Activated CD4-positive, alpha-beta memory T cell treated with anti-CD3 and anti-CD28 coated beads, Interleukin-2, amount 10 ng/mL, durations not matched to agents 7 days and 5 days (primary cell): Measurements from ENCODE around the gene NAV2. TPM values are rescaled to one million over a fixed set of nuclear protein-coding genes. Genes with fewer than 3 reads are reported as not detected.

Source experiments
- CTCF ChIA-PET: fragments of 350-600 bp; sonication (Branson Sonifier 250); formaldehyde crosslinking; loops from one replicate; lab custom pipeline; 2021; ENCODE audit warnings: antibody characterized with exemption, inconsistent platforms; lab: Charles Lee
- POLR2A ChIA-PET: fragments of 350-600 bp; sonication (Branson Sonifier 250); formaldehyde crosslinking; loops from one replicate; lab custom pipeline; 2021; ENCODE audit warnings: antibody characterized with exemption; lab: Charles Lee
- DNase-seq: peaks from one replicate; pipeline ENCODE4 v3.0.0-alpha.2; 2020
- H3K27ac Mint-ChIP-seq: one replicate; pipeline ENCODE4 v1.8.0; 2021; ENCODE audit warnings: mild to moderate bottlenecking, mixed read lengths
- H3K27me3 Mint-ChIP-seq: one replicate; pipeline ENCODE4 v1.8.0; 2021; ENCODE audit warnings: mixed read lengths
- H3K36me3 Mint-ChIP-seq: one replicate; pipeline ENCODE4 v1.8.0; 2021; ENCODE audit warnings: low read depth, mixed read lengths
- H3K4me1 Mint-ChIP-seq: one replicate; pipeline ENCODE4 v1.8.0; 2021; ENCODE audit warnings: mixed read lengths
- H3K4me3 Mint-ChIP-seq: one replicate; pipeline ENCODE4 v1.8.0; 2021; ENCODE audit warnings: mild to moderate bottlenecking, mixed read lengths
- H3K9me3 Mint-ChIP-seq: one replicate; pipeline ENCODE4 v1.8.0; 2021; ENCODE audit warnings: mixed read lengths
- total RNA-seq, 2 experiments: library from RNA; stranded (reverse); gene quantifications; one replicate each; pipeline ENCODE4 v1.2.3, GENCODE V29; 2021

The NAV2 gene
- total RNA-seq, 2 experiments from 2014 or later = 0.53 to 0.70 TPM

DNA sequence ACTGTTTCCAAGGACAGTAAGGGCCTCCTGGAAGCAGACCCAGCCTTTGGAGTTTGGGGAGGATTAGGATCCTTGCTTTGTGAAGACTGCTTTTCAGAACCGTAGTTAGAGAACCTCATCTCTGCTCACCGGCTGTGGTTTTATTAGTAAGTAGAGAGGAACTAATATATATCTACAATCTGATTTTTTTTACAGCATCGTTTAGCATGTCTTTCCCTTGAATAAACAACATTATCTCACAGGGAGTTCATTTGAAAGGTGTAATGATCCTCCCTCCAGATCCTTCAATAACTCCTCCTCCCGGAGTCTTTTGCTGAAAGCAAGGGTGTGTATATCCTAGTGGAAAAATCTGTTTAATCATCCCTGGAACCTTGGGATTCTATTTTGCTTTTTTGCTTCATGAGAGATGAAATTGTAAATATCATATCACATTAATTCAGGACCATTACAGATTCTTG, 314.9 kb downstream of the NAV2 start:
- no peaks in the 10 kb centered on the region for H3K9me3 Mint-ChIP-seq
- H3K4me1 Mint-ChIP-seq = no peaks in the 10 kb centered on the region
- H3K27me3 Mint-ChIP-seq = peaks cover 20% of the 10 kb centered on the region
- ChIA-PET CTCF (interaction anchor here (1.1 kb wide), 1 partner anchor 30 kb away, joined by 3 read pairs; no protein-coding TSS in a partner anchor), POLR2A (no interaction called here)
- H3K27ac Mint-ChIP-seq = no peak overlapping the region
- H3K4me3 Mint-ChIP-seq = no peak overlapping the region
- no peak for DNase-seq
- no peaks in the 10 kb centered on the region for H3K36me3 Mint-ChIP-seq

DNA sequence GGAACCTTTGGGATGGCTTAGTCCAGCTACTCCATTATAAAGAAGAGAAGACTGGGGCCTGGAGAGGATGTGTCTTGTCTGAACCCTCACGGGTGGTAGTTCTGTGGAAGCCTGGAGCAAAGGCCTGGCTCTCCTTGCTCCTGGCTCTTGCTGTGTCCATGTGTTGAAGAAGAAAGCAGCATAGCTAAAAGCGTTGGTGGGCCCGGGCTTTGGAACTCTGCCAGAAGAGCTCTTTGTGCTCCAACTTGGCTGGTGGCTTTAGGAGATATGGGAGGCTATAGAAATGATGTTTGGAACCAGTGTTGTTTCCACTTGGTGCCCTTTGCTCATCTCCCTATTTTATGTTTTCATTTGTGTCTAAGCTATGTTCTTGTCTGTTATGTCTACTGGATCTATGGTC, 316.6 kb downstream of the NAV2 start:
- no peak overlapping the region for H3K27ac Mint-ChIP-seq
- POLR2A ChIA-PET = no interaction called here
- H3K27me3 Mint-ChIP-seq = peaks cover 23% of the 10 kb centered on the region
- CTCF ChIA-PET = interaction anchor here (1.3 kb wide), 1 partner anchor 99 kb away, joined by 3 read pairs; no protein-coding TSS in a partner anchor
- no peak for DNase-seq
- H3K4me3 Mint-ChIP-seq = no peak overlapping the region
- no peaks in the 10 kb centered on the region for H3K4me1 Mint-ChIP-seq
- H3K36me3 Mint-ChIP-seq = no peaks in the 10 kb centered on the region
- no peaks in the 10 kb centered on the region for H3K9me3 Mint-ChIP-seq

DNA sequence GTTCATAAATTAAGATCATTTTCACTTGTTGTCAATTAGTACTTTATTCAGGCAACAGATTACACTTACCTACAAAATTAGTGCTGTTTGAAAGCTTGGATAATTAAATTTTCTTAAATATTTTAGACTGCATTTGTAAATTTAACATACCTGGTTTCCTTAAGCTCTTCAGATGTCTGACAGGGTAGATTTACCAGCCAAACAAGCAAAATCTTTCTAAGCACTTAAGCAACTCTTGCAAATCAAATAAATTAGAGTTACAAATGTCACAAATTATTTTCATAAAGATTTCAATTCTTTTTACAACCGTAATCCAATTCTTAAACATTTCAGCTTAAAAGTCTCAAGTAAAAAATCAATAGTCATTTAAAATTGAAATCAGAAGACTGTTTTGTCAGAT, 317.8 kb downstream of the NAV2 start:
- CTCF ChIA-PET = no interaction called here

DNA sequence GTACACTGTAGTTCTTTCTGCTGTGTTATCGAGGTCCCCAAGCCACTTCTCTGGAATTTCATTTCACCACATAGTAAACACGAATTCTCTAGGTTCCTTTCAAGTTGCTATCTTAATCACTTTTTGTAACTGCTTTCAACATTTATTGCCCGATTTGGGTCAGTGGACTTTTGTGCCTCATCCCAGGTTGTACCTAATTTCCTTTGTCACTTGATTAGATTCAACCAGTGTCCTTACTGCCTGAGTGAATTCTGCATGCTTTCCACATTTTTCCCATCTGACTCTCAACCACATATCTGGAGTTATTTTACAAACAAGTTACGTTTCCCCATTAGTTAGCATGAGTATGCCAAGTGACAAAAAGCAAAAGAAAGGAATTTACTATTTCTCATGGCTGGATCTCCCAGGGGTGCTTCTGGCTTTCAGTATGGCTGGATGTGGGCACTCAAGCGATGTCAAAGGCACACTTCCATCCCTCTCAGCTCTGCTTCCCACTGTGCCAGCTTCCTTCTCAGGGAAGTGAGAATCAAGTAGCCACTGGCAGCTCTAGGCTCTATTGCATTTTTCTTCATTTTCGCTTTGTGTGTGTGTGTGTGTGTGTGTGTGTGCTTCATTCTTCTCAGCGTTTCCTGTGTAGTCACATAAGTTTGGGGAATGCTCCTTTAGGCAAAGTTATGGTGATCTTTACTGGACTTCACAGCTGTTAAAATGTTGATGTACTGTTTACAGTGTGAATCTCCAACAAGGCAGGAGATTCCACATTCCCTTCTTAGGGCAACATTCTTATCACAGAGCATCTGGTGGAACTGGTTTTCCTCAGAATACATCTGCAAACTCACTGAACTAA, 318.7 kb downstream of the NAV2 start:
- DNase-seq = no peak
- H3K36me3 Mint-ChIP-seq = no peaks in the 10 kb centered on the region
- ChIA-PET POLR2A (no interaction called here), CTCF (no interaction called here)
- no peak overlapping the region for H3K27ac Mint-ChIP-seq
- no peaks in the 10 kb centered on the region for H3K9me3 Mint-ChIP-seq
- no peaks in the 10 kb centered on the region for H3K4me1 Mint-ChIP-seq
- no peak overlapping the region for H3K4me3 Mint-ChIP-seq
- peaks cover 23% of the 10 kb centered on the region for H3K27me3 Mint-ChIP-seq

More for the DNA sequence above, 317.8 kb downstream of the NAV2 start:
- Mint-ChIP-seq H3K27ac (no peak overlapping the region), H3K36me3 (no peaks in the 10 kb centered on the region), H3K4me3 (no peak overlapping the region), H3K4me1 (no peaks in the 10 kb centered on the region), H3K9me3 (no peaks in the 10 kb centered on the region), H3K27me3 (peaks cover 23% of the 10 kb centered on the region)
- no peak for DNase-seq
- POLR2A ChIA-PET = no interaction called here

DNA sequence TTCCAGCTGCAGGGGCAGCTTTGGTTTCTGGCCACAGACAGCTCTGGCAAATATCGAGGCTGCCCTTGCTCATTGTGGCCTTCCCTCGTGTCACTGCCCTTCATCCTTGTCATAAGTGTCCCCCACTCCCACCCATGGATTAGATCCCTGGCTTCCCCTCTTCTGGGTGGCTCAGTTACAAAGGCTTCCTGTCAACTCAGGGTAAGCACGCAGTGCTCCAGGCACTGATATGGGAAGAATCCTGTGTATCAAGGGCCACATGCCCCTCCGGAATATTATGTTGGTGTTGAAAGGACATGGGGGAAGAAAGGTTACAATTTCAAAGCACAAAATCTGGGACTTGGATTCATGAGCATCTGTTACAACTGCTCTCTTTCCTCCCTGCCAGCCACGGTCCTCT, 319.5 kb downstream of the NAV2 start:
- ChIA-PET CTCF (interaction anchor here (0.6 kb wide), 1 partner anchor 18 kb away, joined by 3 read pairs; no protein-coding TSS in a partner anchor), POLR2A (no interaction called here)
- H3K9me3 Mint-ChIP-seq = no peaks in the 10 kb centered on the region
- H3K4me1 Mint-ChIP-seq = no peaks in the 10 kb centered on the region
- DNase-seq = no peak
- H3K4me3 Mint-ChIP-seq = no peak overlapping the region
- H3K27ac Mint-ChIP-seq = no peak overlapping the region
- no peaks in the 10 kb centered on the region for H3K36me3 Mint-ChIP-seq
- H3K27me3 Mint-ChIP-seq = peaks cover 23% of the 10 kb centered on the region

DNA sequence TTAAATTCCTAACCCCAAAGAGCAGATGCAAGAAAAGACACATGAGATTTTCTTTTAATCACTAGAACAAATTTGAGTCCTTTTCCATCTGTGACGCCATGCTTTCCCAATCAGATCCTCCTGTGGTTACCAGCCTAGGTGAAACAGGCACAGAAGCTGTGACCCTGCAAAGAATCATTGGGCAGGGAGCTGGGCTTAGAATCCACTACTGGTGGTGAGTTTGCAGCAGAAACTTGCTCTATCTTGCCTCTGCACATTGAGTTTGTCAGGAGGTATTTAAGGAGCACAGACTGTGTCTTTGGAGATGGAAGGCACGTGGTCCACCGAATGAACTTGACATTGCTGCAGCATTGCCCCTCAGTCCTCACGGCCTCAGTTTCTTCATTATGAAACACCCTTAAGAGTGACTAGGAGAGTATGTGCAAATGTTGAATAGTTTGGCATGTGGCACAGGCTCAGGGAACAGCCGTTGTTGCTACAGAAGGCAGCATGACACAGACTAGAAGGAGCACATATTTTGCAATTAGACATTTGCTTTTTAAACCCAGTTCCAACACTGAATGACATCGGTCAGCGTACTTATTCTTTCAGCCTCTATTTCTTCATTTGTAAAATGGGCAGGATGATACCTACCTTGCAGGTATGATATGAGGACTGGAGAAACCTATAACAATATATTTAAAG, 320.1 kb downstream of the NAV2 start:
- no peak overlapping the region for H3K27ac Mint-ChIP-seq
- DNase-seq = no peak
- ChIA-PET CTCF (interaction anchor here (0.6 kb wide), 1 partner anchor 18 kb away, joined by 3 read pairs; no protein-coding TSS in a partner anchor), POLR2A (no interaction called here)
- H3K27me3 Mint-ChIP-seq = peaks cover 23% of the 10 kb centered on the region
- no peaks in the 10 kb centered on the region for H3K4me1 Mint-ChIP-seq
- H3K36me3 Mint-ChIP-seq = no peaks in the 10 kb centered on the region
- no peaks in the 10 kb centered on the region for H3K9me3 Mint-ChIP-seq
- H3K4me3 Mint-ChIP-seq = no peak overlapping the region

DNA sequence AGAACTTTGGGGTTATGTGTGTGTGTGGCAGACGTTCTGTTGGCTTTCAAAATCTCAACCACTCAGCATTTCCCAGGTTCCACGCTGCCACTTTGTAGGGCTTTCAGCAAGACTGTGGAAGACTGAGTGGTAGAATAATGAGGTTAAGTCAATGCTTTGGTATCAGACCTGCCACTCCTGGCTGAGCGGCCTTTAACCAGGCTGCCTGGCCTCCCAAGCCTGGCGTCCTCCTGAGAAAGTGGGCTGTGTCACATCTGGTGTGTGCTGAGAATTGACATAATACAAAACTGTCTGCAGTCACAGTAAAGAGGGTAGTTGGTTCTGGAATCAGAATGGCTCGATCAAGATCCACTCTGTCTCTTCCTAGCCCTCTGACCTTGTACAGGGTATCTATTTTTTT, 321.2 kb downstream of the NAV2 start:
- Mint-ChIP-seq H3K9me3 (no peaks in the 10 kb centered on the region), H3K27ac (no peak overlapping the region), H3K36me3 (no peaks in the 10 kb centered on the region), H3K27me3 (peaks cover 17% of the 10 kb centered on the region), H3K4me3 (no peak overlapping the region), H3K4me1 (no peaks in the 10 kb centered on the region)
- ChIA-PET CTCF (no interaction called here), POLR2A (no interaction called here)
- no peak for DNase-seq

DNA sequence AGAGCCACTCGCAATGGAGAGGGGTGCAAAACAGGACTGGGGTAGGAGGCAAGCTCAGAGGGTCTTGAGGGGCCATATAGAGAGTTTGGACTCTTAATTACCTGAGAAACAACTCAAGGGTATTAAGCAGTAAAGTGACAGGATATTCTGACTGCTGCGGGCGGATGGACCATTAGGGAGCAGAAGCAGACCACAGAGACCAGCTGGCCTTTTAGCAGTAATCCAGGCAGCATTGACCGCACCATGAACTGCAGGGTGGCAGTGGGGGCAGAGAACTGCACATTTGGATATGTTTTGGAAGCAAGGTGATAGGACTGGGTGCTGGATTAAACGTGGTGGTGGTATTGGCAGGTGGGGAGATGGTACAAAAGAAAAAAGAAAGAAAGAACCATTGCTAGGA, 322.3 kb downstream of the NAV2 start:
- Mint-ChIP-seq H3K27ac (no peak overlapping the region), H3K36me3 (no peaks in the 10 kb centered on the region), H3K4me1 (no peaks in the 10 kb centered on the region), H3K27me3 (peaks cover 14% of the 10 kb centered on the region), H3K4me3 (no peak overlapping the region), H3K9me3 (no peaks in the 10 kb centered on the region)
- ChIA-PET CTCF (interaction anchor here (0.6 kb wide), 1 partner anchor 208 kb away, joined by 3 read pairs; no protein-coding TSS in a partner anchor), POLR2A (no interaction called here)
- no peak for DNase-seq

DNA sequence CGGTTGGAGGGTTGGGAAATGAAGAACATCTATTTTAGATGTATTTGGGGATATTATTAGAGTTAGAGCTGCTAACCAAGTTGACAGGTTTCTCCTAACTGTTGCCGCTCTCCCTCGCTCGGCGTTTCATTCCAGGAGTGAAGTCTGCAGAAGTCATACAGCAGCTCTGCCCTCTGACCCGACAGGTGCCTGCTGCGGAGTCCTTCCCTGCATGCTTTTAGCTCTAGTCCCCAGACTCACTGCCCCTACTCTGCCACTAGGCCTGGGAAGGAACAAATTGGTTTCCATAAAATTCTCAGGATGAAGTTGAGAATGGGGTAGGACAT, 322.7 kb downstream of the NAV2 start:
- H3K9me3 Mint-ChIP-seq = no peaks in the 10 kb centered on the region
- H3K4me1 Mint-ChIP-seq = no peaks in the 10 kb centered on the region
- H3K27ac Mint-ChIP-seq = no peak overlapping the region
- DNase-seq = no peak
- no peak overlapping the region for H3K4me3 Mint-ChIP-seq
- ChIA-PET POLR2A (no interaction called here), CTCF (interaction anchor here (0.6 kb wide), 1 partner anchor 209 kb away, joined by 3 read pairs; no protein-coding TSS in a partner anchor)
- no peaks in the 10 kb centered on the region for H3K36me3 Mint-ChIP-seq
- H3K27me3 Mint-ChIP-seq = peaks cover 13% of the 10 kb centered on the region

DNA sequence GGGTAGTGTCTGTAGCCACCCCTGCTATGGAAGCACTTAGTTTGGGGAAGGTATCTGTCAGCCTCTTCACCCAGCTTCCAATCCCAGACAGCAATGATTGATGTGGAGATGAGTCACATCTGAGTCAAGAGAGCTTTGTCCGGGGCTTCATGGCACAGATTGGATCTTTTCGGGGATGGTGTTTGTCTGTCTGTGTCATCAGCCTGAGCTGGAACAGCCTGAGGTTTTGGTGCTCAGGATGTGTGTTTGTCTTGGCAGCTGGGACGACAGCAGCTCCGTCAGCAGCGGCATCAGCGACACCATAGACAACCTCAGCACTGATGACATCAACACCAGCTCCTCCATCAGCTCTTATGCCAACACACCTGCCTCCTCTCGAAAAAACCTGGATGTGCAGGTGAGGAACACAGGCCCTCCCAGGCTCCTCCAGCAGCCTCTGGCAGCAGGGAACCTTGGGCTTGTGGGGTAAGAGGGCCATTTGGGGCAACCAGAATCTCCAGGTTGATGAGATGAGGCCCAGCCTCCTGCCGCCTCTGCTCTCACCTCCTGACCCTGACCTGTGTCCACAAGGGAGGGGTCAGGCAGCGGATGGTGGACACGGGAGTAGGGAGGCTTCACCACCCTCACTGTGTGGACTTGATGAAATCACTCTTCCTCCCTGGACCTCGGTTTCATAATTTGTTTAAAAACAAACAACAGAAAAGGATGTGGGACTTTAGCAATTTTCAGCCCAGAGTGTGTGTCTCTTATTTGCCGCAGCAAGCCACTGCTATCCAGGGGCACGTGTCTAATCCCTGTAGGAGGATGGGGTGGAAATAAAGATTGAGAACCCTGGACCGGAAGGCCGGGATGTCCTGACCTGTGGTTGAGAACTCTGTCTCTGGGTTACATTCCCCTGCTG, 323.3 kb downstream of the NAV2 start:
- no peak overlapping the region for H3K4me3 Mint-ChIP-seq
- H3K27ac Mint-ChIP-seq = no peak overlapping the region
- no peaks in the 10 kb centered on the region for H3K36me3 Mint-ChIP-seq
- H3K9me3 Mint-ChIP-seq = no peaks in the 10 kb centered on the region
- ChIA-PET CTCF (interaction anchor here (0.6 kb wide), 1 partner anchor 209 kb away, joined by 3 read pairs; no protein-coding TSS in a partner anchor), POLR2A (no interaction called here)
- peaks cover 11% of the 10 kb centered on the region for H3K27me3 Mint-ChIP-seq
- no peak for DNase-seq
- H3K4me1 Mint-ChIP-seq = no peaks in the 10 kb centered on the region

DNA sequence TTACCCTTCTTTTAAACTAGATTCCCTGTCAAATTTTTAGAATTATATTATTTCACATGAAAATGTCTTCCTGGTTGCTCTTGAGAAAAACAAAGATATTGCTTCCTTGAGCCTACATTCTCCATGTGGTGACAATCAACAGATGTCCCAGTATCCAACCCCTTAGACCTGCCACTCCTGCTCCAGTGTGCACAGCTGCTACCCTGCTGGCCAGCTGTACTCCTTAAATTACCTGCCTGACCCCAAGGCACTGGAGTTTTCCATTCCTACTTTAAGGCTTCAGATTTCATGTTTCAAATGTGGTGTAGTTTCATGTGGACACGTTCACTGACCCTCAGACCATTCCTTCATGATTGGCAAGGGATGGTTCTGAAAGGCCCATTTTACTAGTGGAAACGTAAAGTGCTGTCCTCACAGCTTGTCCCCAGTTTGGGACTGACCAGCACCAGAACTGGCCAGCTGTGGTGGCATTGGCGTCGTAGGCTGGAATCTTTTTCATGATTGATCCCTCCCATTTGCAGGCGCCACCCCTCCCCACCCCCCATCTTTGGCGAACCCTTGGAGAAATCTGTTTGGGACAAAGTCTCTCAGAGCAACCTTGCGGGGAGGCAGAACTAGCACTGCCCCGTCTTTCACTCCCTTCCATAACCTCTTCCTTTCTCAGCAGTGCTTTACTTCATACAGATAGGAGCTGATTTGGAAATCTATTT, 324.1 kb downstream of the NAV2 start:
- H3K27me3 Mint-ChIP-seq = peaks cover 5% of the 10 kb centered on the region
- no peak overlapping the region for H3K27ac Mint-ChIP-seq
- POLR2A ChIA-PET = no interaction called here

DNA sequence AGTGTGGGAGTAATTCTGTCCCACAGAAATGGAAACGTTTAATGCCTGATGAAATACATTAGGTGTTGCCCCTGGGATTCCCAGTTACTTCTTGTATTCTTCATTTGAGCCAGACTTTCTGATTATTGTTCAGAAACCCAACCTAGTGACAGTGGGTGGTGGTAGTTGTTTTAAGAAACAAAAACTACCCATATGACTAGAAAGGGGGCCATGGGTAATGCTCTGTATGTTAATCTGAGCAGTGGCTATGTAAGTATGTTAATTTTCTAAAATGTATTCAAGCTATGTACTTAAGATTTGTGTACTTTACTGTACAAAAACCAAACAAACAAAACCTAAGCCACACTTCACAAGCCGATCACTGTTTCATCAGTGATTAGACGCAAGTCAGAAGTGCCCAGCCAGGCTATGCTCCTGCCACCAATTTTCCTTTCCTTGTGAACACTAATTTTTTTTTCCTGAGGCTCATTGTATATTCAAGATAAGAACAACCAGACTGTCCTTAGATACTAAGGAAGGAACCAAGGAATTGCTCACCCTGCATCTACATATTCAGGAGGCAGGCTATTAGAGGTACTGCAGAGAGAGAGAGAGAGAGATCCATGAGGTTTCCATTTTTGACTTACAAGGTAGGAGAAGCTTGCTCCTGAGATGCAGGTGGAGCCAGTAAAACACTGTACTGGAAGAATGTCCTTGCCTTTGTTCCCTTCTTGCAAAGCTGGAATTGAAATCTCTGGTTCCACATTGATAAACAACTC, 324.9 kb downstream of the NAV2 start:
- Mint-ChIP-seq H3K4me1 (no peaks in the 10 kb centered on the region), H3K4me3 (no peak overlapping the region), H3K9me3 (no peaks in the 10 kb centered on the region), H3K27ac (no peak overlapping the region), H3K36me3 (no peaks in the 10 kb centered on the region), H3K27me3 (peaks cover 5% of the 10 kb centered on the region)
- ChIA-PET POLR2A (no interaction called here), CTCF (no interaction called here)
- no peak for DNase-seq

More for the DNA sequence above, 324.1 kb downstream of the NAV2 start:
- H3K36me3 Mint-ChIP-seq = no peaks in the 10 kb centered on the region
- H3K9me3 Mint-ChIP-seq = no peaks in the 10 kb centered on the region
- H3K4me1 Mint-ChIP-seq = no peaks in the 10 kb centered on the region
- DNase-seq = no peak
- no peak overlapping the region for H3K4me3 Mint-ChIP-seq
- CTCF ChIA-PET = no interaction called here
